Neural progenitor cell (in vitro differentiated cells): ENCODE results near the gene MAB21L4. TPM values are rescaled to one million over a fixed set of nuclear protein-coding genes. Genes with fewer than 3 reads are reported as not detected.

Experiments used
- DNase-seq: peaks from one replicate; pipeline ENCODE4 v3.0.0-alpha.2; 2016; ENCODE audit warnings: low spot score
- H2AFZ ChIP-seq: fragments of 200-600 bp; sonication (generic); replicated peaks from 2 replicates; pipeline ENCODE4 v1.6.1; 2016; ENCODE audit warnings: antibody characterized with exemption
- H3F3A ChIP-seq: fragments of 200-600 bp; sonication (generic); 2 replicates; pipeline ENCODE4 v1.6.1; 2016; ENCODE audit warnings: antibody characterized with exemption, low read depth
- H3K27ac ChIP-seq: fragments of 200-600 bp; sonication (generic); 2 replicates; pipeline ENCODE4 v1.5.1; 2016; ENCODE audit warnings: mild to moderate bottlenecking
- H3K27me3 ChIP-seq: fragments of 200-600 bp; sonication (generic); 2 replicates; pipeline ENCODE4 v1.6.1; 2016; ENCODE audit warnings: mild to moderate bottlenecking, moderate library complexity
- H3K36me3 ChIP-seq: fragments of 200-600 bp; sonication (generic); 2 replicates; pipeline ENCODE4 v1.5.1; 2016
- H3K4me1 ChIP-seq: fragments of 200-600 bp; sonication (generic); 2 replicates; pipeline ENCODE4 v1.6.1; 2016; ENCODE audit warnings: mixed run types
- H3K4me2 ChIP-seq: fragments of 200-600 bp; sonication (generic); 2 replicates; pipeline ENCODE4 v1.6.1; 2016
- H3K4me3 ChIP-seq: fragments of 200-600 bp; sonication (generic); 2 replicates; pipeline ENCODE4 v1.5.1; 2016
- H3K79me2 ChIP-seq: fragments of 200-600 bp; sonication (generic); 2 replicates; pipeline ENCODE4 v1.6.1; 2016; ENCODE audit warnings: low read depth
- H3K9ac ChIP-seq: fragments of 200-600 bp; sonication (generic); 2 replicates; pipeline ENCODE4 v1.6.1; 2016
- H3K9me3 ChIP-seq: fragments of 200-600 bp; sonication (generic); 2 replicates; pipeline ENCODE4 v1.5.1; 2016; ENCODE audit warnings: low read depth
- H4K20me1 ChIP-seq: fragments of 200-600 bp; sonication (generic); 2 replicates; pipeline ENCODE4 v1.6.1; 2016; ENCODE audit warnings: low read depth
- H3K27ac Mint-ChIP-seq: 3 replicates; pipeline ENCODE4 v1.8.0; 2021; ENCODE audit warnings: mixed read lengths
- H3K27me3 Mint-ChIP-seq: 2 replicates; pipeline ENCODE4 v1.8.0; 2022; ENCODE audit warnings: low read depth, mild to moderate bottlenecking, inconsistent platforms, moderate library complexity, mixed read lengths; ENCODE audit not compliant: insufficient read depth
- H3K36me3 Mint-ChIP-seq: 3 replicates; pipeline ENCODE4 v1.8.0; 2021; ENCODE audit warnings: mixed read lengths
- H3K4me1 Mint-ChIP-seq: 3 replicates; pipeline ENCODE4 v1.8.0; 2021; ENCODE audit warnings: mixed read lengths
- H3K4me3 Mint-ChIP-seq: 3 replicates; pipeline ENCODE4 v1.8.0; 2021; ENCODE audit warnings: mild to moderate bottlenecking, moderate library complexity, mixed read lengths
- H3K9me3 Mint-ChIP-seq: 3 replicates; pipeline ENCODE4 v1.8.0; 2020; ENCODE audit warnings: mixed read lengths
- EZH2 ChIP-seq: fragments of 200-600 bp; sonication (generic); IDR thresholded peaks from 2 replicates; pipeline ENCODE4 v1.6.1; 2017; ENCODE audit warnings: antibody characterized with exemption, mild to moderate bottlenecking, moderate library complexity
- EZH2phosphoT487 ChIP-seq: fragments of 200-600 bp; sonication (generic); IDR thresholded peaks from 2 replicates; pipeline ENCODE4 v1.6.1; 2017; ENCODE audit warnings: antibody characterized with exemption
- total RNA-seq: library from RNA; depleted of rRNA; stranded (reverse); fragments of >200 nt; gene quantifications from 2 replicates; pipeline ENCODE4 v1.2.3, GENCODE V29; 2015; ENCODE audit warnings: low replicate concordance
- TF ChIP-seq, protein P1 (sequence below): fragments of 200-600 bp; sonication (generic); IDR thresholded peaks from 2 replicates; pipeline ENCODE4 v1.5.1; 2017; ENCODE audit warnings: antibody characterized with exemption, mild to moderate bottlenecking

The MAB21L4 gene
- total RNA-seq, 1 donor from 2014 or later = not detected

DNA sequence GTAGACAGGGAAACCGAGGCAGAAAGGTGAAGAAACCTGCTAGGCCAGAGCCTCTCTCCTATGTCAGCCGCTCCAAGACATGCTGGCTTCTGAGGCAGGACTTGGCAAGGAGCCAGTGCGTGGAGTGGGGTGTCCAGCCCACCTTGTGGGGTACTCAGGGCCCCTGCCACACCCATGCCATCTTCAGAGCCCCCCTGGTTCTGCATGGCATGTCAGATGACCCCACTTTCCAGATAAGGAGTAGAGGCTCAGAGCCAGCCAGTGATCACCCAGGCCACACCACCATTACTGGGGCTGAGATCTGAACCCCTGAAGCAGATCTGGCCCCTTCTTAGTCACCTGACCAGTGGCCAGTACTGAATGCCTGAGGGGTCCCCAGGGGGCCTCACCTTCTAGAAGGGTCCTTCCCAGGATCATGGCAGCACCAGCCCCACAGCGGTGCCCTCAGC, 24.9 kb upstream of the MAB21L4 start:
- no peak overlapping the region for H3K27ac ChIP-seq
- H2AFZ ChIP-seq = no peak overlapping the region
- H3K9me3 Mint-ChIP-seq = no peaks in the 10 kb centered on the region
- H3K27me3 Mint-ChIP-seq = peaks cover 5% of the 10 kb centered on the region
- H3K4me1 ChIP-seq = peaks cover 8% of the 10 kb centered on the region
- H3K36me3 ChIP-seq = no peaks in the 10 kb centered on the region
- no peak for TF ChIP-seq EZH2
- TF ChIP-seq EZH2phosphoT487 = no peak
- TF ChIP-seq, protein P1, sequence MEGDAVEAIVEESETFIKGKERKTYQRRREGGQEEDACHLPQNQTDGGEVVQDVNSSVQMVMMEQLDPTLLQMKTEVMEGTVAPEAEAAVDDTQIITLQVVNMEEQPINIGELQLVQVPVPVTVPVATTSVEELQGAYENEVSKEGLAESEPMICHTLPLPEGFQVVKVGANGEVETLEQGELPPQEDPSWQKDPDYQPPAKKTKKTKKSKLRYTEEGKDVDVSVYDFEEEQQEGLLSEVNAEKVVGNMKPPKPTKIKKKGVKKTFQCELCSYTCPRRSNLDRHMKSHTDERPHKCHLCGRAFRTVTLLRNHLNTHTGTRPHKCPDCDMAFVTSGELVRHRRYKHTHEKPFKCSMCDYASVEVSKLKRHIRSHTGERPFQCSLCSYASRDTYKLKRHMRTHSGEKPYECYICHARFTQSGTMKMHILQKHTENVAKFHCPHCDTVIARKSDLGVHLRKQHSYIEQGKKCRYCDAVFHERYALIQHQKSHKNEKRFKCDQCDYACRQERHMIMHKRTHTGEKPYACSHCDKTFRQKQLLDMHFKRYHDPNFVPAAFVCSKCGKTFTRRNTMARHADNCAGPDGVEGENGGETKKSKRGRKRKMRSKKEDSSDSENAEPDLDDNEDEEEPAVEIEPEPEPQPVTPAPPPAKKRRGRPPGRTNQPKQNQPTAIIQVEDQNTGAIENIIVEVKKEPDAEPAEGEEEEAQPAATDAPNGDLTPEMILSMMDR = no peak
- no peak for DNase-seq
- H3K4me2 ChIP-seq = no peak overlapping the region
- no peaks in the 10 kb centered on the region for H4K20me1 ChIP-seq
- H3K36me3 Mint-ChIP-seq = no peaks in the 10 kb centered on the region
- no peak overlapping the region for H3K4me3 ChIP-seq
- no peak overlapping the region for H3K9ac ChIP-seq
- H3F3A ChIP-seq = no peaks in the 10 kb centered on the region
- no peaks in the 10 kb centered on the region for H3K4me1 Mint-ChIP-seq
- H3K79me2 ChIP-seq = no peaks in the 10 kb centered on the region
- no peak overlapping the region for H3K27ac Mint-ChIP-seq
- H3K27me3 ChIP-seq = peaks cover 13% of the 10 kb centered on the region
- no peak overlapping the region for H3K4me3 Mint-ChIP-seq
- H3K9me3 ChIP-seq = no peaks in the 10 kb centered on the region

DNA sequence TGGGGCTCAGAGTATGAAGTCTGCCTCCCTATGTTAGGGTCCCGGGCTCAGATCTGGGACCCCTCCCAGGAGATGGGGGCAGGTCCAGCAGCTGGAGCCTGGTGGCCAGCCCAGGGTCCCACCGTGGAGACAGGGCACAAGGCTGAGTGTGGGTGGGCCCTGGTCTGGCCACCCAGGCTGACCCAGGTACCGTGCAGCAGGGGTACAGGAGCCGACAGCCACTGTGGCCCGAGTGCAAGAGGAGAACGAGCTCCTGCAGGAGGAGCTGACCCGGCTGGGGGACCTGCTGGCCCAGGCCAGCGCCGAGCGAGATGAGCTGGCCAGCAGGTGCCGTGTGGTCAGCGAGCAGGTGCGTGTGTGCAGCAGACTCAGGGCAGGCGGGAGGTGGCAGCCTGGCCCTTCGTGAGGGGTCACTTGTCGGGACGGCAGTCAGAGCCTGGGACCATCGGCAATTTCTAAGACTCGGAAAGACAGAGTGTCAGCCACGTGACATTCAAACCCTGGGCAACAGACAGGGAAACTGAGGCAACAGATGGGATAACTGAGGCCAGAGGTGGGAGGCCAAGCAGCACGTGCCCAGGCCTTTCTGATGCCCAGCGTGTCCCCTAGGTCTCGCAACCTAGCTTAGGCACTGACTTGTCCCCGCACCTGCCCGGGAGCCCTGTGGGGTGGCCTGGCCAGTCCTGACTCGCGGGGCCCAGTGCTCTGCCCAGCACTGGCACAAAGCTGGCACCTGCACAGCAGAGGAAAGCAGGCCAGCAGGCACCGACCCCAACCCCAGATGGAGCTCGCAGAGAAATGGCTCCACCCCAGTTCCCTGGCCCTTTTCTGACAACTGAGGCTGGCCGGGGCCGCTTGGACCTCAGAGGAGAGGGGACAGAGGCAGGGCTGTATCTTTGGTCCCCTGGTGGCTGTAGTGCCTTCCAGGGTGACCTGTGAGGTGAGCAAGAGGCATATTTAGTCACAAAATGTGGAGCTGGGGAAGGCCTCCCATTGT, 24.1 kb upstream of the MAB21L4 start:
- no peaks in the 10 kb centered on the region for H3K9me3 Mint-ChIP-seq
- no peak overlapping the region for H3K4me3 ChIP-seq
- no peaks in the 10 kb centered on the region for H4K20me1 ChIP-seq
- H2AFZ ChIP-seq = no peak overlapping the region
- H3K79me2 ChIP-seq = no peaks in the 10 kb centered on the region
- no peak for DNase-seq
- no peak overlapping the region for H3K4me2 ChIP-seq
- H3K9me3 ChIP-seq = no peaks in the 10 kb centered on the region
- no peaks in the 10 kb centered on the region for H3F3A ChIP-seq
- no peaks in the 10 kb centered on the region for H3K4me1 Mint-ChIP-seq
- peaks cover 20% of the 10 kb centered on the region for H3K27me3 ChIP-seq
- no peak overlapping the region for H3K27ac ChIP-seq
- H3K4me3 Mint-ChIP-seq = no peak overlapping the region
- H3K27ac Mint-ChIP-seq = no peak overlapping the region
- no peaks in the 10 kb centered on the region for H3K36me3 Mint-ChIP-seq
- peaks cover 12% of the 10 kb centered on the region for H3K4me1 ChIP-seq
- no peak overlapping the region for H3K9ac ChIP-seq
- no peaks in the 10 kb centered on the region for H3K36me3 ChIP-seq
- TF ChIP-seq EZH2 (no peak), EZH2phosphoT487 (no peak)
- TF ChIP-seq, protein P1 = no peak
- peaks cover 5% of the 10 kb centered on the region for H3K27me3 Mint-ChIP-seq

DNA sequence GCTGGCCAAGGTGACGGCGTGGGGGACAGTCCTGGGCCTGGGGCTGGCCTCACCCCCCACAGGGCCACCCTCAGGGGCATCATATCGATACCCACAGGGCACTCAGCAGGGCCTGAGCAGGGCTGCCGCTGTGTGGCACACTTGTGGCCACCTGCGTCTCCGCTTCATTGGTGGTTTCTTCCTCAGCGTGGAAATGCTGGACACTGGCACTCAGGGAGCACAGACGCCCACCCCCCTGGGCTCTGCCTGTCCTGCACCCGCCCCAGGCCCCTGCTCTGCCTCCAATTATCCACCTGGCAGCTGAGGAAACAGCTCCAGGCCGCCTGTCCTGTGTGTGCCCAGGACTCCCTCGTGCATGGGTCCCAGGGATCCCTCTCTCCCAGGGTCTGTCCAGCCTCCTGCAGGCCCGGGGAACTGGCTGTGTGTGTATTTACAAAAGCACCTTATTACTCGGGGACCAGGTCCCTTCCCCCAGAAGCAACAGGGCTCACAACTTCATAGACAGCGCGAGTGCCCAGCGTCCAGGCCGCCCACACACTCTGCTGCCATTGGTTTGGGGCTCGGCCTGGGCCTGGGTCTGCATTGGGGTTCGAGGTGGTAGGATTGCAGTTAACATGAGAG, 23.3 kb upstream of the MAB21L4 start:
- H3K36me3 Mint-ChIP-seq = no peaks in the 10 kb centered on the region
- H3K4me3 Mint-ChIP-seq = no peak overlapping the region
- DNase-seq = no peak
- peaks cover 12% of the 10 kb centered on the region for H3K4me1 ChIP-seq
- H3K4me3 ChIP-seq = no peak overlapping the region
- H3K27me3 ChIP-seq = peaks cover 27% of the 10 kb centered on the region
- no peak overlapping the region for H3K9ac ChIP-seq
- no peaks in the 10 kb centered on the region for H3K9me3 ChIP-seq
- H4K20me1 ChIP-seq = no peaks in the 10 kb centered on the region
- H3F3A ChIP-seq = no peaks in the 10 kb centered on the region
- H3K4me1 Mint-ChIP-seq = no peaks in the 10 kb centered on the region
- H3K9me3 Mint-ChIP-seq = no peaks in the 10 kb centered on the region
- peaks cover 5% of the 10 kb centered on the region for H3K27me3 Mint-ChIP-seq
- no peak overlapping the region for H3K27ac ChIP-seq
- no peaks in the 10 kb centered on the region for H3K79me2 ChIP-seq
- no peaks in the 10 kb centered on the region for H3K36me3 ChIP-seq
- H3K27ac Mint-ChIP-seq = no peak overlapping the region
- no peak overlapping the region for H2AFZ ChIP-seq
- H3K4me2 ChIP-seq = no peak overlapping the region
- no peak for TF ChIP-seq EZH2
- TF ChIP-seq, protein P1 = no peak
- TF ChIP-seq EZH2phosphoT487 = no peak
